Lower leg skin (tissue), 3 donors: ENCODE data around the gene THSD4.

Experiments
- CTCF ChIP-seq, 3 donors: fragments of 450-650 bp; IDR thresholded peaks; one replicate each; pipeline ENCODE4 v1.5.1; 2016; ENCODE audit warnings: antibody characterized with exemption in 3 of 3, mild to moderate bottlenecking in 3 of 3, moderate library complexity in 2 of 3
- POLR2A ChIP-seq, 2 donors: fragments of 450-650 bp; IDR thresholded peaks; one replicate each; pipeline ENCODE4 v1.6.1; 2016 to 2017; ENCODE audit warnings: antibody characterized with exemption in 2 of 2, mild to moderate bottlenecking in 1 of 2, moderate library complexity in 1 of 2

DNA sequence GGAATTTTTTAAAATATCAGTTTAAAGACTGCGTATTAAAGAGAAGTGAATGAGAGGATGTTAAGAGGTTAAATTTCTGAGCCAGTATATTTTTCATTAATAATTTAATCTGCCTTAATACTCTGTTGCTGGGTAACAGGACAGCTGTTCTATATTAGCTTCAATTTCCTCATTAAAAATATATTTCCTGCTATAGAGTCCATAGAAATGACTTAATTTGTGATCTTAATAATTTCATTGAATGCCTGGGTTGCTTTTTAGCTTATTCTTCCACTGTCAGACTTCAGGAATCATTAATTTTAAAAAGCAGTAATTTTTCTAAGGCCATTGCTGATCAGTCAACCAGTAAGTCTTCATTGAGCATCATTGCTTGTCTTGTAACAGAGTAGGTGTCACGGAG lies 129.0 kb downstream of the THSD4 start:
- TF ChIP-seq POLR2A (IDR thresholded peaks at IDR 0.05) (no peak), CTCF (IDR thresholded peaks at IDR 0.05) (no peak)
